Raji (cell line): Measurements from ENCODE around the gene UBTD1.

Source experiments
- POLR2A ChIP-seq: IDR thresholded peaks from 2 replicates; pipeline ENCODE4 v1.6.1; 2011; ENCODE audit warnings: low read depth, low read length, control low read depth; ENCODE audit not compliant: insufficient read depth

Gene UBTD1

DNA sequence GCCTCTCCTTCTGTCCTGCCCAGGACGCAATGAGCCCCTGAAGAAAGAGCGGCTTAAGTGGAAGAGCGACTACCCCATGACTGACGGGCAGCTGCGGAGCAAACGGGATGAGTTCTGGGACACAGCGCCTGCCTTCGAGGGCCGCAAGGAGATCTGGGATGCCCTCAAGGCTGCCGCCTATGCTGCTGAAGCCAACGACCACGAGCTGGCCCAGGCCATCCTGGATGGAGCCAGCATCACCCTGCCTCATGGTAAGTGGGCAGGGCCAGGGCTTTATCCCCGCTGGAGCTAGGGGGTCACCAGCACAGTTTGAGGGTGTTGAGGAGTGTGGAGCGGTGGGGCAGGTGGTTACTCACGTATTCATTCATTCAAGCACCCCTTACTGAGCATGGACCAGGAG lies 69.2 kb downstream of the UBTD1 start:
- no peak for TF ChIP-seq POLR2A

DNA sequence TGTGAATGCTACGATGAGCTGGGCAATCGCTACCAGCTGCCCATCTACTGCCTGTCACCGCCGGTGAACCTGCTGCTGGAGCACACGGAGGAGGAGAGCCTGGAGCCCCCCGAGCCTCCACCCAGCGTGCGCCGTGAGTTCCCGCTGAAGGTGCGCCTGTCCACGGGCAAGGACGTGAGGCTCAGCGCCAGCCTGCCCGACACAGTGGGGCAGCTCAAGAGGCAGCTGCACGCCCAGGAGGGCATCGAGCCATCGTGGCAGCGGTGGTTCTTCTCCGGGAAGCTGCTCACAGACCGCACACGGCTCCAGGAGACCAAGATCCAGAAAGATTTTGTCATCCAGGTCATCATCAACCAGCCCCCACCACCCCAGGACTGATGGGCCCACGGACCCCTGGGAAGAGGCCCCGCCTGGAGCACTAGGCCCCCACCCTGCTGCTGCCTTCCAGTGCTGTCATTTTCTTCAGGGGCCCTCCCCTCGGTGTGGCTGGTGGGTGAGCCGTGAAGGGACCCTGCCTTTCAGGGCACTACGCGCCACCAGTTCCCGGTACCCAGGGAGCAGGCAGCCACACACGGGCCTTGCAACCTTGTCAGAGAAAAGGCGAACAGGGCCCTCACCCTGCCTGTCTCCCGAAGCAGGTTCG lies 71.5 kb downstream of the UBTD1 start:
- no peak for TF ChIP-seq POLR2A

DNA sequence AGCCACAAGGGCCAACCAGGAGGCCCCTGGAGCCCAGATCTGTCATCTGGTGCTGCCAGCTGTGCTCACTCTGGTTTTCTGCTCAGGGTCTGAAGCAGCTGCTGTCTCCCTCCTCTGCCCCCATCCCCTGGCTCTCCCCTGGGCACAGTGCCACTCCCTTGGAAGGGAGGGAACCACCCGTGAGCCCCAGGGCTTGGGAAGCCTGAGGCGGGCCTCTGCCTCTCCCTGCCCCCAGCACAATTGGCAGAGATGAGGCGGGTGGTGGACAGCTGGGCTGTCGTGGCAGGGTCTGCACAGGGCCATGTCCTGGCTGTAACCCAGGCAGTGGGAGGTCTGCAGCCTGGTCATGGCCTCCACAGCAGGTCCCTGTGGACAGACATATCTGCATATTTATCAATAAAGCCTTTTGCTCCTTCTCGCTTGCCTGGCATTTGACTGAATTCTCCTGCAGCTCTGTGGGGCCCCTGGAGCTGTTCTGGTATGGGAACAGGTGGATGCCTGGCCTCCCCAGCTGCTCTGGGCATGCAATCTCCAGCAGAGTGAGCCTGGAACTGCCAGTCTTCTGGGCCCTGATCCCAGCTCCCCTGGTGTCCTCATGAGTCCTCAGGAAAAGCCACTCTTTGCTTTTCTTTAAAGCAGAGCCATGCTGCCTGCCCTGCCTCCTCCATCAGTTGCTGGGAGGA lies 72.2 kb downstream of the UBTD1 start:
- TF ChIP-seq POLR2A: no peak

DNA sequence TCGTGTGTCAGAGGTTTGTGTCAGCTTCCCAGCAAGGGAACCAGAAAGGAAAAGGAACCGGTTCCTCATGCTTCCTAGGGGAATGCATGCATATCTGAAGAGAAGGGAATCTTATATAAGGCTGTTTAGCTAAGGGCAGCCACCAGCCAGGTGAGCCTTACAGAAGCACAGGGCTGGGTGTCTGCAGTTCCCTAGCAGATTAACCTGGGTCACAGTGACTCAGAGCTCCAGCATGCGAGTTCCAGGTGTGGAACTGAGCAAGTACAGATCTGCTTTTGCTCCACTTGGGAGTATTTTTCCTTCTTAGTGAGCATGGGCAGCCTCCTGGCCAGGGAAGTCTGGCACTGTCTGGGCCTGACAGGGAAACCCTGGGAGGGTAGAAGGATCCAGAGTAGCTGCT lies 72.9 kb downstream of the UBTD1 start:
- no peak for TF ChIP-seq POLR2A

DNA sequence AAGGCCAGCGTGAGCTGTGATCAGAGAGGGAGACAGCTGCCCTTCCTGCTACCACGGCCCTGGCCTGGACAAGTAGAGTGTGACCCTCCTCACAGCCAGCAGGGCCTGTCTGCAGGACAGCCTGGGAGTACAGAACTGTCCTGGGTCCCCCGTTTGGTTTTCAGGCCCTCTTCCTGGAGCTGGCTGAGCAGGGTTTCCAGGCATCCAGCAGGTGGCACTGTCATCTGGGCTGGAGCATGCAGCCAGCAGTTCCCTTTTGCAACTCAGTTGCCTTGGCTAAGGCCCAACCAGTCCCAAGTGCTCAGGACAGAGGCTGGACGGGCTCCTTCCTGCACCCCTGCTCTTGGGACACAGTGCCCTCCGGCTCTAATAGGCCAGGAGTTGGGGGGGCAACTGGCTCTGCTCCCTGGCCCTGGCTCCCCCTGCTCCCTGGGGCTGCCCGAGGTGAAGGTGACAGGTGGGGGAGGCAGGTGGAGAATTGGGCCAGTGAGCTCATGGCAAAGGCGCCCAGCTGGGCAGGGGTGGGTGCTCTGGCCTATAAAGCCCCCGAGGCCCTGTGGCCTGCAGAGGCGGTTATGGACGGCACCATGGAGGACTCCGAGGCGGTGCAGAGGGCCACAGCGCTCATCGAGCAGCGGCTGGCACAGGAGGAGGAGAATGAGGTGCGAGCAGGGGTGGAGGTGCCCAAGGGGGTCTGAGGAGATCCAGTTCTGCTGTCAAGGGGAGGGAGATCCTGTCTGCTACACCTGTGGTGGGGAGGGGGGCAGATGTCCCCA lies 73.7 kb downstream of the UBTD1 start, which contains the start of gene ANKRD2:
Gene ANKRD2, plus strand, starts transcription at position 566 of the 776 bp plus-strand sequence. Its CDS starts 10 bp downstream, at position 576.
- TF ChIP-seq POLR2A: no peak

DNA sequence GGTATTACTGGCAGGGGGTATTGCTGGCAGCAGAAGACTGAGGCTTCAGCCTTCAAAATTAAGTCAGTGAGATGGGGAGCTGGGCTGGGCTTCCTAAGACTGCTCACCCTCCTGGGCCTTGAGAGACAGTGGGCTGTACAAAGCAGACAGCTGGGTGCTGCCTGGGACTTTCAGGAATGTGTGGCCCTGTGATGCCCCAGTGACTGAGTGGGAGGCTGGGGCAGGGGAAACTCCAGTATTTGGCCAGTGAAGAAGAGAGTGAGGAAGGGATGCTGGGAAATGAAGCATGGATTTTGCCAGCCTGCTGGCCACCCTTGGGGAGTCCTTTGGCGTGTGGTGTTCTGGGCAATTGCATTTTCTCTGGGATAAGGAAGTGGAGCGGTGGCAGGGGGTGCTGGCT lies 74.3 kb downstream of the UBTD1 start:
- no peak for TF ChIP-seq POLR2A

DNA sequence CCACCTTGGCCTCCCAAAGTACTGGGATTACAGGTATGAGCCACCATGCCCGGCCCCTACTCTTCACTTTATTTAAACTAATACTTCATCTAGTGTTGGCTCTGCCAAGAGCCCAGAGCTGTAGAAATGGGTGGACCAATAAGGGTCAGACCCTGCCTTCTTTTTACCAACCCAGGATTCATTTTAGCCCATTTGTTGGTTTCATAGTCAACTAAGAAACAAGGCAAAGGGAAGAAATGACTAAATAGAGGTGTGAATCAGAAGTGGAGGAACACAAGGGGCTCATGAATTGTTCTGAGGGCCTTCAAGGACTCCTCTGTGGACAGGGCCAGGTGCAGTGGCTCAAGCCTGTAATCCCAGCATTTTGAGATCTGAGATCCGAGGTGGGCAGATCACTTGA lies 74.9 kb downstream of the UBTD1 start:
- TF ChIP-seq POLR2A: no peak

DNA sequence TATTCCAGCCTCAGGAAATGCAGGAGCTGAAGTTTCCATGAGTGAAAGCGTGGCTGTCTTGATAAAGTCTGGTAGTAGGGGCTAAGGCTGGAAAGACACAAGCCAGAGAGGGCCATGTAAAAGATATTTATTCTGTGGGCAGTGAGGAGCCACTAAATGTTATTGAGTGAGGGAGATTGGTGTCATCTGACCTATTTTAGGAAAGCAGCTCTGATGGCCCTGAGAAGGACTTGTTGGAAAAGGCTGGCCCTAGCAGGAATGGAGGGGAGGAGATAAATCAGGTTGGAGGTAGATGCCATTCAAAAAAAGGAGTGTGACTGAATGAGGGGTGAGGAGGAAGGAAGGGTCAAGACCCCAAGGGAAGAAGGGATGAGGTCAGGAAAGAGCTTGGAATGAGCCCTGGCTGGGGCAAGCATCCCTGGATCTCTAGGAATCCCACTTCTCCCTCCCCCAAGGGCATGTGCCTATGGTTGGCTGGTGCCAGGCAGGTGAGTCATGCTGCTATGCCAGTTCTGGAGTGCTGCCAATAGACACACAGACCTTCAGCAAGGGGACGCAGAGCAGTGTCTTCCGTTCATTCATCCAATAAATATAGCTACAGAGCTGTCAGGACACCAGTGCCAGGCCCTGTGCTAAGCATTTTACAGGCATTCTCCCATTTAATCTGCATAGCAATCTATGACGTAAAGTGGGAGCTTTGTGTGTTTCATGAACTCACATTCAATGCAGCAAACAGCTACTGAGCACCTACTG lies 75.8 kb downstream of the UBTD1 start:
- TF ChIP-seq POLR2A: no peak

DNA sequence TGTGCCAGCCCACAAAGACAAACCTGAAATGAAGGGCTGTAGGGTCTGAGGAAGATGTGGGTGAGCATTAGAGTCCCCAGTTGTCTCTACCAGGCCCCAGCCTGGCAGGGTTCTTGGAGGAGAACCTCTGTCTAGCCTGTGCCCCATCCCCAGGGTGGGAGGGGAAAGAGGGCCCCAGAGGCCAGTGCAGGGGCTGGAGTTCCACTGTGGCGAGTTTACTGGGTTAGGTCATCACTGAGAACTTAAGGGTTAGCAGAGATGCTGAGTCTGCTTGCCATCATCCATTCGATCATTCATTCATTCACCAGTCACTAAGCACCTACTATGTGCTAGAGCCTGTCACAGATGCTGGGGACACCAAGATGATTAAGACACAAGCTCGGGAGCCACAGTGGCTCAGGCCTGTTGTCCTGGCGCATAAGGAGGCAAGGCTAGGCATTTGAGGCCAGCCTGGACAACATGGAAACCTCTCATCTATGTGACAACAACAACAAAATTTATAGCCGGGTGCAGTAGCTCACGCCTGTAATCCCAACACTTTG lies 76.5 kb downstream of the UBTD1 start:
- TF ChIP-seq POLR2A: no peak

DNA sequence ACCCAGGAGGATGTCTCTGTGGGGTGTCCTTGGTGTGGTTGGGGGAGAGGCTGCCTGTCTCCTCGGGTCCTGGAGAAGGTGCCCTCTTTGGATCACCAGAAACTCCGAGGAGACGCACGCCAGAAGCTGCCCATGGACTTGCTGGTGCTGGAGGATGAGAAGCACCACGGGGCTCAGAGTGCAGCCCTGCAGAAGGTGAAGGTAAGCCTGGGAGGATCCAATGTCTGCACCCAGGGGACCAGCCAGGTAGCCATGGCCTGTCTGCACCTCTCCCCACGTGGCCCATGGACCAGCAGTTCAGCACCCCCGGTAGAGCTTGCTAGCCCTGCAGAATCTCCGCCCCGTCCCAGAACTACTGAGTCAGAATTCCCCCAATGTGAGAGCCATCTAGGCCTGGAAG lies 79.0 kb downstream of the UBTD1 start:
- TF ChIP-seq POLR2A: no peak

DNA sequence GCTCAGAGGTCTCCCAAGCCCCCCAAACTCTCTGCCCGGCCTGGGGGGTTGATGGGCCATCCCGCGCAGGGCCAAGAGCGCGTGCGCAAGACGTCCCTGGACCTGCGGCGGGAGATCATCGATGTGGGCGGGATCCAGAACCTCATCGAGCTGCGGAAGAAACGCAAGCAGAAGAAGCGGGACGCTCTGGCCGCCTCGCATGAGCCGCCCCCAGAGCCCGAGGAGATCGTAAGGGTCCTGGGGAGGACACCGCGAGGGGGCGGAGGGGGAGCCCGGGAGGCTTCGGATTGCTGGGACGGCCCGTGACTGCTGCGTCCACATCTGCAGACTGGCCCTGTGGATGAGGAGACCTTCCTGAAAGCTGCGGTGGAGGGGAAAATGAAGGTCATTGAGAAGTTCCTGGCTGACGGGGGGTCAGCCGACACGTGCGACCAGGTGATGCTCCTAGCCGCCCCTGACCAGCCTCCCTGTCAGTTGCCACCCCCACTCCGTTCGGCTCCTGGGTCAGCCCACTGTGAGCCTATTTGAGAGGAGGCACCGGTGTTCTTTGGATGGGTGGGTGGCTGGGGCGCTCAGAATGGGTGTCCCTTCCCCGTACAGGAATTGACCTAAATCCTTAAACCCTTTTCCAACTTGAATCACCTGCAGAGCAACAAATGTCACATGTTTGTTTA lies 79.6 kb downstream of the UBTD1 start:
- TF ChIP-seq POLR2A: no peak

DNA sequence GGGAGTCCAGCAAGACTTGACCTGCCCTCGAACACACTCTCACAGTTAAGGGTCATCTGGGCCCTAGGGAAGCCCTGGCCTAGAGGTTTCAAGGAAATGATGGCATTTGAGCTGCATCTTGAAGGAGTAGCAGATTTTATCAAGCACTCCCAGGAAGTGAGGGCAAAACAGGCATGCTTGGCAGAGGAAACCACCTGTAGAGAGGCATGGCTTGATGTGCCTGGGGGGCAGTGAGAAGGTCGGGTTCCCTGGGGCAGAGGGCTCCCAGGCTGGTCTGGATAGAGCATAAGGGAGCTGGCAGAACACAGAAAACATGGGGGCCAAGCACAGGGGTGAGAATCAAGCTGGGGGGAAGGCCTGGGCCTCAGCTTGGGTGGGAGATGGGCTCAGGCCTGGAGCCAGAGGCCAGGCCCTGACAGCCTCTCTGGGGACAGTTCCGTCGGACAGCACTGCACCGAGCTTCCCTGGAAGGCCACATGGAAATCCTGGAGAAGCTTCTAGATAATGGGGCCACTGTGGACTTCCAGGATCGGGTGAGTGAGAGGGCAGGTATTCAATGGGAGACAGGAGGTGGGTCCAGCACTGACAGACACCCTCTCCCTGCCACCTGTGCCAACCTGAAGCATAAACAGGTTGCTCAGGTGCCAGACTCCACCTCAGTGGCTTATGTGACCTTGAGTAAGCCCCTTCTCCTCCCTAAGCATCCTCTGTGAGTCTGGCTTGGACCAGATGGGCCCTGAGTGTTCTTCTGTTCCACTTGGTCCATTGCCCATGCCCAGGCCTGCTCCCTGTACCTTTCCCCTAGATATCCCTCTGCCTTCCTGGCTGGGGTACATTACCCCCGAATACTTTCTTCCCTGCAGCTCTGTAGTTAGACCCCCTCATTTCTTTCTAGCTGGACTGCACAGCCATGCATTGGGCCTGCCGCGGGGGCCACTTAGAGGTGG lies 82.0 kb downstream of the UBTD1 start:
- no peak for TF ChIP-seq POLR2A

DNA sequence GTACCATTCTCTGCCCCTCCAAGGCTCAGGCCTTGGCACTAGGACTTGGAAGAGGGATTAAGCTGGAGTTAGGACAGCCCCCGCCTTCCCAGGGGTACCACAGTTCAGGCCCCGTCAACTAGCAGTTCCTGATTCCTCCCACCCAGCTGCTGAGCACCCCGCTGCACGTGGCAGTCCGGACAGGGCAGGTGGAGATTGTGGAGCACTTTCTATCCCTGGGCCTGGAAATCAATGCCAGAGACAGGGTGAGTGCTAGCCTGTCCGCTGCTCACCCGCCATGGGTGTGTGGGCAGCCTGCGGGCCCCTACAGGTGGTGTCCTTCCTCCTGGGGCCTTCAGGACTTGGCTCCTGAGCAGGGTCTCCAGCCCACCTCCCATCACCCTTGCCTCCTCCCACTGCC lies 83.4 kb downstream of the UBTD1 start:
- TF ChIP-seq POLR2A: no peak
